Neural cell (in vitro differentiated cells): ENCODE measurements around the gene SYCP2. TPM values are rescaled to one million over a fixed set of nuclear protein-coding genes. Genes with fewer than 3 reads are reported as not detected.

ENCODE experiments used
- H2AFZ ChIP-seq: fragments of 200-600, 300-800 bp; sonication (generic), shearing (Covaris generic); 2 replicates; pipeline ENCODE4 v1.6.0; 2014; ENCODE audit warnings: low read depth, mild to moderate bottlenecking, antibody characterized with exemption, low read length, moderate library complexity
- H3F3A ChIP-seq: fragments of 200-600 bp; shearing (Covaris generic); 2 replicates; pipeline ENCODE4 v1.6.1; 2016; ENCODE audit warnings: mild to moderate bottlenecking, moderate library complexity, mixed read lengths, antibody characterized with exemption, low read length; ENCODE audit not compliant: insufficient read depth, poor library complexity, severe bottlenecking
- H3K27ac ChIP-seq: fragments of 200-600, 300-800 bp; sonication (generic), shearing (Covaris generic); 2 replicates; pipeline ENCODE4 v1.5.1; 2014; ENCODE audit warnings: mild to moderate bottlenecking, low read length, moderate library complexity
- H3K27me3 ChIP-seq: fragments of 300-800, 200-600 bp; sonication (generic), shearing (Covaris generic); 2 replicates; pipeline ENCODE4 v1.6.0; 2014; ENCODE audit warnings: mild to moderate bottlenecking, low read depth, low read length, moderate library complexity; ENCODE audit not compliant: insufficient read depth
- H3K36me3 ChIP-seq: fragments of 300-800, 200-600 bp; sonication (generic), shearing (Covaris generic); 2 replicates; pipeline ENCODE4 v1.5.1; 2014; ENCODE audit warnings: mild to moderate bottlenecking, antibody characterized with exemption, low read length, moderate library complexity; ENCODE audit not compliant: insufficient read depth
- H3K4me2 ChIP-seq: fragments of 300-800, 200-600 bp; sonication (generic), shearing (Covaris generic); 2 replicates; pipeline ENCODE4 v1.6.0; 2014; ENCODE audit warnings: mild to moderate bottlenecking, low read length
- H3K4me3 ChIP-seq: fragments of 300-800, 200-600 bp; sonication (generic), shearing (Covaris generic); 2 replicates; pipeline ENCODE4 v1.5.1; 2014; ENCODE audit warnings: mild to moderate bottlenecking, low read length, moderate library complexity
- H3K79me2 ChIP-seq: fragments of 200-600 bp; shearing (Covaris generic); replicated peaks from 2 replicates; pipeline ENCODE4 v1.6.0; 2014; ENCODE audit warnings: mild to moderate bottlenecking, low read length, moderate library complexity; ENCODE audit not compliant: insufficient read depth
- H3K9ac ChIP-seq: fragments of 300-800, 200-600 bp; sonication (generic), shearing (Covaris generic); 2 replicates; pipeline ENCODE4 v1.6.1; 2016; ENCODE audit warnings: mild to moderate bottlenecking, low read length, mixed read lengths
- H3K9me2 ChIP-seq: fragments of 200-600 bp; shearing (Covaris generic); 2 replicates; pipeline ENCODE4 v1.6.1; 2016; ENCODE audit warnings: mild to moderate bottlenecking, low read length, mixed read lengths; ENCODE audit not compliant: insufficient read depth
- H3K9me3 ChIP-seq: fragments of 200-600, 300-800 bp; sonication (generic), shearing (Covaris generic); 2 replicates; pipeline ENCODE4 v1.6.1; 2016; ENCODE audit warnings: mild to moderate bottlenecking, mixed run types, low read length, moderate library complexity, mixed read lengths
- H4K20me1 ChIP-seq: fragments of 200-600 bp; shearing (Covaris generic); 2 replicates; pipeline ENCODE4 v1.6.1; 2016; ENCODE audit warnings: mild to moderate bottlenecking, mixed run types; ENCODE audit not compliant: insufficient read depth
- CTCF ChIP-seq: fragments of 450-650 bp; IDR thresholded peaks from 2 replicates; pipeline ENCODE4 v1.5.1; 2014; ENCODE audit warnings: antibody characterized with exemption, mild to moderate bottlenecking, moderate library complexity; ENCODE audit not compliant: poor library complexity, severe bottlenecking
- EP300 ChIP-seq: fragments of 450-650 bp; conservative IDR thresholded peaks from 2 replicates; pipeline ENCODE4 v1.6.1; 2014; ENCODE audit warnings: antibody characterized with exemption, mild to moderate bottlenecking, moderate library complexity; ENCODE audit not compliant: poor library complexity, severe bottlenecking
- EZH2 ChIP-seq: fragments of 200-600, 300-800 bp; shearing (Covaris generic), sonication (generic); IDR thresholded peaks from 2 replicates; pipeline ENCODE4 v1.6.1; 2014; ENCODE audit warnings: antibody characterized with exemption, low read length, borderline replicate concordance, mild to moderate bottlenecking; ENCODE audit not compliant: insufficient read depth, poor library complexity, severe bottlenecking
- MXI1 ChIP-seq: fragments of 450-650 bp; conservative IDR thresholded peaks from 2 replicates; pipeline ENCODE4 v1.6.1; 2014; ENCODE audit warnings: antibody characterized with exemption, mild to moderate bottlenecking; ENCODE audit not compliant: poor library complexity, severe bottlenecking
- POLR2AphosphoS5 ChIP-seq: IDR thresholded peaks from 2 replicates; pipeline ENCODE4 v1.6.1; 2012
- RAD21 ChIP-seq: fragments of 450-650 bp; conservative IDR thresholded peaks from 2 replicates; pipeline ENCODE4 v1.6.1; 2014; ENCODE audit warnings: antibody characterized with exemption, mild to moderate bottlenecking, moderate library complexity
- REST ChIP-seq: IDR thresholded peaks from 2 replicates; pipeline ENCODE4 v1.6.1; 2012; ENCODE audit warnings: borderline replicate concordance
- SMC3 ChIP-seq: fragments of 450-650 bp; conservative IDR thresholded peaks from 2 replicates; pipeline ENCODE4 v1.6.1; 2014; ENCODE audit warnings: antibody characterized with exemption, mild to moderate bottlenecking, moderate library complexity; ENCODE audit not compliant: poor library complexity
- TAF1 ChIP-seq: IDR thresholded peaks from 2 replicates; pipeline ENCODE4 v1.6.1; 2012; ENCODE audit warnings: low read depth
- polyA plus RNA-seq: library from polyadenylated mRNA; depleted of rRNA; stranded (reverse); fragments of >200 nt; gene quantifications from 2 replicates; pipeline ENCODE4 v1.2.3, GENCODE V29; 2014

SYCP2 gene
- polyA plus RNA-seq, 1 donor from 2014 or later, result 1.4 TPM

- Histone ChIP-seq H3K9ac (no peak overlapping the region), H3K27me3 (no peaks in the 10 kb centered on the region), H3K4me2 (no peak overlapping the region), H3K36me3 (no peaks in the 10 kb centered on the region), H3K9me3 (no peaks in the 10 kb centered on the region), H2AFZ (no peak overlapping the region), H3K79me2 (no peaks in the 10 kb centered on the region), H3K9me2 (no peaks in the 10 kb centered on the region), H3K27ac (no peak overlapping the region), H4K20me1 (no peaks in the 10 kb centered on the region), H3F3A (no peaks in the 10 kb centered on the region), H3K4me3 (no peak overlapping the region)
- no peak for TF ChIP-seq TAF1
- no peak for TF ChIP-seq RAD21
- TF ChIP-seq POLR2AphosphoS5, result no peak
- no peak for TF ChIP-seq SMC3
- no peak for TF ChIP-seq EP300
- TF ChIP-seq CTCF, result no peak
- TF ChIP-seq MXI1, result no peak
These were observed 29.8 kb downstream of the SYCP2 start for GRCh38 chr20:59903621-59904020.

GRCh38 chr20:59902470-59902869, 31.0 kb downstream of the SYCP2 start:
- TF ChIP-seq EZH2, result no peak
- TF ChIP-seq RAD21, result no peak
- TF ChIP-seq MXI1, result no peak
- TF ChIP-seq SMC3, result no peak
- TF ChIP-seq EP300, result no peak
- no peak for TF ChIP-seq REST
- TF ChIP-seq POLR2AphosphoS5, result no peak
- TF ChIP-seq CTCF, result no peak
- no peak for TF ChIP-seq TAF1
- Histone ChIP-seq H3K27ac (no peak overlapping the region), H3F3A (no peaks in the 10 kb centered on the region), H3K9me2 (no peaks in the 10 kb centered on the region), H3K4me3 (no peak overlapping the region), H2AFZ (no peak overlapping the region), H4K20me1 (no peaks in the 10 kb centered on the region), H3K9ac (no peak overlapping the region), H3K36me3 (no peaks in the 10 kb centered on the region), H3K27me3 (no peaks in the 10 kb centered on the region), H3K4me2 (no peak overlapping the region), H3K79me2 (no peaks in the 10 kb centered on the region), H3K9me3 (no peaks in the 10 kb centered on the region)
